GM18858 (cell line): ENCODE measurements around the gene DEPDC4.
"Not testable (repeated sequence)": the region's sequence is repeated elsewhere in the genome, so short reads cannot be mapped to it uniquely, and the experiment has no call there.

ENCODE experiments used
- ATAC-seq: cut with Tn5 transposase; IDR thresholded peaks from one replicate; pipeline ENCODE4 v1.9.1; 2021; ENCODE audit not compliant: unreplicated experiment

The DEPDC4 gene

GRCh38 chr12:100266835-100267602, at the start of gene DEPDC4, which contains the start of gene SCYL2:
DEPDC4 (minus strand) TSS chr12:100267079; CDS start chr12:100267076, 3 bp downstream.
SCYL2 (plus strand) TSS chr12:100267177; CDS start chr12:100282971, 15,794 bp downstream.
- peak; percentile 75 for ATAC-seq

GRCh38 chr12:100311317-100311716, 44.4 kb upstream of the DEPDC4 start:
- no peak for ATAC-seq

- ATAC-seq: not testable (repeated sequence)
Observed at GRCh38 chr12:100308138-100308537, 41.3 kb upstream of the DEPDC4 start.

GRCh38 chr12:100304334-100304733, 37.5 kb upstream of the DEPDC4 start:
- not testable (repeated sequence) for ATAC-seq

- no peak for ATAC-seq
Observed at GRCh38 chr12:100303831-100304230, 37.0 kb upstream of the DEPDC4 start.

GRCh38 chr12:100302081-100302480, 35.2 kb upstream of the DEPDC4 start:
- ATAC-seq: no peak

- no peak for ATAC-seq
Observed at GRCh38 chr12:100295764-100296555, 29.1 kb upstream of the DEPDC4 start.

GRCh38 chr12:100294366-100294765, 27.5 kb upstream of the DEPDC4 start:
- ATAC-seq: not testable (repeated sequence)

- no peak for ATAC-seq
Observed at GRCh38 chr12:100293017-100293416, 26.1 kb upstream of the DEPDC4 start.

GRCh38 chr12:100290016-100290415, 23.1 kb upstream of the DEPDC4 start:
- ATAC-seq: no peak

- ATAC-seq: no peak
Observed at GRCh38 chr12:100289038-100289437, 22.2 kb upstream of the DEPDC4 start.

- not testable (repeated sequence) for ATAC-seq
Observed at GRCh38 chr12:100284556-100284955, 17.7 kb upstream of the DEPDC4 start.

- no peak for ATAC-seq
Observed at GRCh38 chr12:100279607-100280244, 12.8 kb upstream of the DEPDC4 start.

GRCh38 chr12:100279159-100279558, 12.3 kb upstream of the DEPDC4 start:
- ATAC-seq: no peak

GRCh38 chr12:100274291-100274690, 7.4 kb upstream of the DEPDC4 start:
- ATAC-seq: no peak

GRCh38 chr12:100273782-100274181, 6.9 kb upstream of the DEPDC4 start:
- no peak for ATAC-seq

GRCh38 chr12:100268835-100269564, 2.1 kb upstream of the DEPDC4 start:
- no peak for ATAC-seq

GRCh38 chr12:100267603-100268281, 863 bp upstream of the DEPDC4 start:
- no peak for ATAC-seq

- peak; percentile 72 for ATAC-seq
Observed at GRCh38 chr12:100266585-100266834, 369 bp downstream of the DEPDC4 start.

GRCh38 chr12:100265732-100266584, 921 bp downstream of the DEPDC4 start:
- ATAC-seq: peak; percentile 18
